DMS114 treated with DMSO at 0.1 percent for 48 hours (cell line): Measurements from ENCODE around the gene TOMM34.

Source experiments
- DNase-seq: peaks from one replicate; lab custom pipeline; 2025; ENCODE audit not compliant: unreplicated experiment; lab: John Stamatoyannopoulos, UW

TOMM34 gene

DNA sequence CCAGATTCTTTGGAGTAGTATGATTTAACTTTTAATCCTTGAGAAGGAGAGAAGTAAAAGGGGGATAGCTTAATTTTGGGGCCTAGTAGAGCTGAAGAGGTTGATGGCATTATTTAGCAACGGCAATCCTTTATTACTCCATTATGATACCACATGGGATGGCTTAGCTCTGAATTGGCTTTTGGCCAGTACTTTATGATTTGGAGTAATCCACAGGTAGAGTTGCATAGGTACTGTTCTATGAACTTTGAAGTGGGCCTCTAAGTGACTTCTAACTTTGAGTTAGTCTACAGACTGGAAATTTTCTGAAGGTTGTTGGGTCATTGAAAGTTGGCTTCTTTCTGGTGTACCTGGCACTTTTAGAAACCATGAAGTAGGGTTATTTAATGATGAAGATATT is 63.1 kb downstream of the TOMM34 start:
- no peak for DNase-seq

DNA sequence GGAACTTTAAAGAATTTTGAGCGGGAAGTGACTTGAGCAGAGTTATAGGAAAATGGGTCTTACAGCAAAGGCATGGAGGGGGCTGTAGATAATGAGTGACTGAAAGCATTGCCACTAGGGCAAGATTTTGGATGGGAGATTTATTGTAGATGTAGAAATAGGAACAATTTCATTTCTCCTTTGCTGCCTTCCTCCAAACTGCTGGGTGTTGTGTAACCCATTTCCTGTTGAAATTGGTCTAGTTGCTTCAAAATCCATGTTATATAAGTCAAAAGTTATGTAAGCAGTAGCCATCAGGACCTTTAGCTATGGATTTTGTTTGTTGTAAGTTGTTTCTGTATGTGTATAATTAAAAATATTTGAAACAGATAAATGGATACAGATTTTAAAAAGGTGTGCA is 63.6 kb downstream of the TOMM34 start:
- DNase-seq: no peak

DNA sequence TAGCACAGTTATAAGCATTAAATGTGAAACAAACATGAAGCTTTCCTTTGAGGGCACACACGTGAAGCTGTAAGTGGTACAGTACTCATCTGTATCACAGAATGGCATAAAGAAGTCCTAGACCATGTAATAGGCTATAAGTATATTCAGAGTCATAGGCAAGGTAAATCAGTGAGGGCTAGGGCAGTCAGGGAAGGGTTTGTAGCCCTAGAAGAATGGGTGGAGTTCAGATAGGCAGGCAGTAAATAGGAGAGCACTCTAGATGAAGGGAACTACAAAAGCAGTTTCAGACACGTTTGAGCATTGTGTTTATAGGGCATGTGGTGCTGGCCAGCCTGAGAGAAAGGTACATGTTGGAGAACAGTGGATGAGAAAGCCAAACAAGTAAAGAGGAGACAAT is 65.2 kb downstream of the TOMM34 start:
- no peak for DNase-seq
